Nephron (organoid): ENCODE measurements around the gene TTLL11.

ENCODE experiments used
- H3K27ac Mint-ChIP-seq, 3 experiments: 2 replicates each; pipeline ENCODE4 v1.8.0; 2020; ENCODE audit warnings: mixed read lengths in 3 of 3, mild to moderate bottlenecking in 2 of 3, moderate library complexity in 1 of 3
- H3K27me3 Mint-ChIP-seq: 2 replicates; pipeline ENCODE4 v1.8.0; 2021; ENCODE audit warnings: low read depth, mild to moderate bottlenecking, moderate library complexity, mixed read lengths
- H3K36me3 Mint-ChIP-seq: 2 replicates; pipeline ENCODE4 v1.8.0; 2020; ENCODE audit warnings: low read depth, mixed read lengths
- H3K4me1 Mint-ChIP-seq: 2 replicates; pipeline ENCODE4 v1.8.0; 2020; ENCODE audit warnings: mixed read lengths
- H3K4me3 Mint-ChIP-seq, 3 experiments: 2 replicates each; pipeline ENCODE4 v1.8.0; 2020; ENCODE audit warnings: mild to moderate bottlenecking in 3 of 3, mixed read lengths in 3 of 3, moderate library complexity in 2 of 3
- H3K9me3 Mint-ChIP-seq: 2 replicates; pipeline ENCODE4 v1.8.0; 2020; ENCODE audit warnings: mixed read lengths
- TF ChIP-seq, protein P1 (sequence below), 3 experiments: fragments of 200-600 bp; sonication (generic); IDR thresholded peaks; one replicate each; pipeline ENCODE4 v1.5.0; 2021; ENCODE audit warnings: antibody characterized with exemption in 3 of 3; ENCODE audit not compliant: unreplicated experiment in 3 of 3

The TTLL11 gene

DNA sequence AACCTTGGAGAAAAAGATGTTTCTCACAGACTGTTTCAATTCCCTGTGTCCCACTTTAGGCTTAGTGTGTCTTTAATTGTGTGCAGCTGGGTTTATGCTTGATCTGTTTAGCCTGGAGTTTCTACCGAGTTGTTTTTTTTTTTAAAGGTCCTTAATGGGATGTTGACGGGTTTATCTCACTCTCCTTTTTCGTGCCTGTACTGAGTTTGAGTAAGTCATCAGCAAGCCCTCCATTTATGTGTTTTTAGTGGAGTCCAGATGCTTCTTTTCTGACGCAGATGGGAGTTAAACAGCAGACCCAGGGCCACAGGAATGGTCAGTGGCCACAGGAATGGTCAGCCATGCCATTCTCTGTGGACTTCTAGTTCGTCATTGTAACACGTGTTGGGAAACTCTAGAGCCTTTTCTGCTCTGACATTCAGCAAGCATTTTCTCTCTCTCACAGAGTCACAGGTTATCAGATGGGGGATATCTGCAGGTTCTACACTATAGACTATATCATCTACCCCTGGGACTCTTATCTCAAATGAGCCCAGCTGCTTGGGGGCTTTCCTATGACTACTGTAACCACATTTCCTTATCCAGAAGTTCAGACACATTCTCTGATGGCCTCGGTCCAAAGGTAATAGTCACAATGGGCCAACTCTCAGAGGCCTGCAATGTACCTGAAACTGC, 190.5 kb downstream of the TTLL11 start:
- Mint-ChIP-seq H3K4me3 (no peak overlapping the region), H3K27me3 (no peaks in the 10 kb centered on the region), H3K4me1 (peaks cover 9% of the 10 kb centered on the region), H3K9me3 (peaks cover 11% of the 10 kb centered on the region), H3K27ac (peak overlapping the region; percentile 23 to 64 (median 24)), H3K36me3 (peaks cover 3% of the 10 kb centered on the region)
- TF ChIP-seq, protein P1, sequence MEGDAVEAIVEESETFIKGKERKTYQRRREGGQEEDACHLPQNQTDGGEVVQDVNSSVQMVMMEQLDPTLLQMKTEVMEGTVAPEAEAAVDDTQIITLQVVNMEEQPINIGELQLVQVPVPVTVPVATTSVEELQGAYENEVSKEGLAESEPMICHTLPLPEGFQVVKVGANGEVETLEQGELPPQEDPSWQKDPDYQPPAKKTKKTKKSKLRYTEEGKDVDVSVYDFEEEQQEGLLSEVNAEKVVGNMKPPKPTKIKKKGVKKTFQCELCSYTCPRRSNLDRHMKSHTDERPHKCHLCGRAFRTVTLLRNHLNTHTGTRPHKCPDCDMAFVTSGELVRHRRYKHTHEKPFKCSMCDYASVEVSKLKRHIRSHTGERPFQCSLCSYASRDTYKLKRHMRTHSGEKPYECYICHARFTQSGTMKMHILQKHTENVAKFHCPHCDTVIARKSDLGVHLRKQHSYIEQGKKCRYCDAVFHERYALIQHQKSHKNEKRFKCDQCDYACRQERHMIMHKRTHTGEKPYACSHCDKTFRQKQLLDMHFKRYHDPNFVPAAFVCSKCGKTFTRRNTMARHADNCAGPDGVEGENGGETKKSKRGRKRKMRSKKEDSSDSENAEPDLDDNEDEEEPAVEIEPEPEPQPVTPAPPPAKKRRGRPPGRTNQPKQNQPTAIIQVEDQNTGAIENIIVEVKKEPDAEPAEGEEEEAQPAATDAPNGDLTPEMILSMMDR (IDR thresholded peaks at IDR 0.05; ENCODE audit: unreplicated experiment in 3 of 3): no peak

DNA sequence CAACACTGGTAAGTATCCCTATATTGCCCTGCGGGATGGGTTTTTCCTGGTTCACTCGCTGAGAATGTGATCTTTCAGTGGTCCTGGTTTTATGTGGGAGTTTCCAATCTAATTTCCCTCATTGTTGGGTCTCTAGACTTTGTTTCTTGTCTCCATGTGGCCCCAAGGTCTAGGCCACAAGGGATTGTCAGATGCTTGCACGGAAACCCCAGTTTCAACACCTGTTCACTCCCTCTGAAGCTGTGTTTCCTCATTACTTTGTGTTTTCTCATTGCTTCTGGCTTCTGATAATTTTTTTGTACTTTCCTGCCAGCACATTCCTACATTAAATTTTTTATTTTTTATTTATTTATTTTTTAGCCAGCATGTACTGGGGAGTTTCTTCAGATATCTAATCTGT, 191.5 kb downstream of the TTLL11 start:
- no peak overlapping the region for H3K27ac Mint-ChIP-seq
- peaks cover 11% of the 10 kb centered on the region for H3K9me3 Mint-ChIP-seq
- H3K27me3 Mint-ChIP-seq: no peaks in the 10 kb centered on the region
- peaks cover 9% of the 10 kb centered on the region for H3K4me1 Mint-ChIP-seq
- TF ChIP-seq, protein P1 (IDR thresholded peaks at IDR 0.05; ENCODE audit: unreplicated experiment in 3 of 3): no peak
- no peak overlapping the region for H3K4me3 Mint-ChIP-seq
- peaks cover 3% of the 10 kb centered on the region for H3K36me3 Mint-ChIP-seq

DNA sequence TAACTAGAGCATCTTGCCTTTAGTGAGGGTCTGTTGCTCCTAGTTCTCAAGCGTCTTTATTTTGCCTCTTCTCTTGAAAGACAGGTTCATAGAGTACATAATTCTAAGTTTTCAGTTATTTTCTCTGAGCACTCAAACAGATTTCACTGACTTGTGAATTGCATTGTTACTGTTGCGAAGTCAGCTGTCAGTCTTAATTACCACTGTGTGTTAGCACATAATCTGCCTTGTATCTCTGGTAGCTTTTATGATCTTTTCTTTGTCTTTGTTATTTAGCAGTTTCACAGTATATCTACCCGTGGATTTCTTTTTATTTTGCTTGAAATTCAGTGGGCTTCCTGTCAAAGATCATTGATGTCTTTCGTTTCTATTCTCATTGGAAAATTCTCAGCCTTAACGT, 192.9 kb downstream of the TTLL11 start:
- TF ChIP-seq, protein P1 (IDR thresholded peaks at IDR 0.05; ENCODE audit: unreplicated experiment in 3 of 3): no peak
- H3K27me3 Mint-ChIP-seq: no peaks in the 10 kb centered on the region
- peaks cover 9% of the 10 kb centered on the region for H3K4me1 Mint-ChIP-seq
- H3K9me3 Mint-ChIP-seq: peaks cover 11% of the 10 kb centered on the region
- H3K4me3 Mint-ChIP-seq: no peak overlapping the region
- H3K36me3 Mint-ChIP-seq: peaks cover 3% of the 10 kb centered on the region
- H3K27ac Mint-ChIP-seq: no peak overlapping the region

DNA sequence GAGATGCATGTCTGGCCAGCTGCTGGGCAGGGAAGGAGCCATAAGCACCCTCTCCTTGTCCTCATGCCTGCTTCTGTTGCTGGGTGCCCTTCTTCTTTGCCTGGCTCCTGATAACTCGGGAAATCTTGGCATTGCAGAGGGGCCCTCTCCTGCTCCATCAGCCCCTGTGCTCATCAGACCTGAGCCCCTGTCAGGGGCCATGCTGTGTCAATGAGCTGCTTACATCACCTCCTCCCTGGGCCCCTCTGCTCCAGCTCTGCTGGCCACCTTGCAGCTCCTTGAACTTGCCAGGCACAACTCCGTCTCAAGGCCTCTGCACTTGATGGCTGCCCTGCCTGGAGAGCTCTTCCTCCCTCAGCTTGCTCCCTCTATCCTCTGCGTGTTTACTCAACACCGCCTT, 194.3 kb downstream of the TTLL11 start:
- Mint-ChIP-seq H3K27me3 (no peaks in the 10 kb centered on the region), H3K4me3 (no peak overlapping the region), H3K4me1 (peaks cover 9% of the 10 kb centered on the region), H3K27ac (peak overlapping the region in 1 of 3 experiments; percentile 8), H3K36me3 (peaks cover 3% of the 10 kb centered on the region), H3K9me3 (peaks cover 11% of the 10 kb centered on the region)
- TF ChIP-seq, protein P1 (IDR thresholded peaks at IDR 0.05; ENCODE audit: unreplicated experiment in 3 of 3): no peak

DNA sequence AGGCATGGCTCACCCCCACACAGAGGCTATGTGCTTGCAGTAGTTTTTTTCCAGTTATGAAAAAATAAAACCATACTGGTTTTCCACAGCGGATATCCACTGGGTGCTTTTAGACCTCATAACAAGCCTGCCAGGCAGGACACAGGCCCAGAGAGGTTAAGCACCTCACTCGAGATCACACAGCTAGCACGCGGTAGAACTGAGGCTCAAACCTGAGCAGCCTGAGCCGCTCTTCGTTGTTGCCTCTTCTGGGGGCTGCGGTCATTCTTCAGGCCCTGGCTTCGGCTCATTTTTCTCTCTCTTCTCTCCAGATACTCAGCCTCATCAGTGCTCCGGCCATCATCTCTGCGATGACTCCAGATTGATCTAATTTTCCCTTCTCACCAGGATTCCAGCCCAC, 196.0 kb downstream of the TTLL11 start:
- H3K27me3 Mint-ChIP-seq: no peaks in the 10 kb centered on the region
- no peak overlapping the region for H3K4me3 Mint-ChIP-seq
- H3K4me1 Mint-ChIP-seq: peaks cover 1% of the 10 kb centered on the region
- TF ChIP-seq, protein P1 (IDR thresholded peaks at IDR 0.05; ENCODE audit: unreplicated experiment in 3 of 3): no peak
- peaks cover 9% of the 10 kb centered on the region for H3K9me3 Mint-ChIP-seq
- H3K36me3 Mint-ChIP-seq: peaks cover 3% of the 10 kb centered on the region
- no peak overlapping the region for H3K27ac Mint-ChIP-seq

DNA sequence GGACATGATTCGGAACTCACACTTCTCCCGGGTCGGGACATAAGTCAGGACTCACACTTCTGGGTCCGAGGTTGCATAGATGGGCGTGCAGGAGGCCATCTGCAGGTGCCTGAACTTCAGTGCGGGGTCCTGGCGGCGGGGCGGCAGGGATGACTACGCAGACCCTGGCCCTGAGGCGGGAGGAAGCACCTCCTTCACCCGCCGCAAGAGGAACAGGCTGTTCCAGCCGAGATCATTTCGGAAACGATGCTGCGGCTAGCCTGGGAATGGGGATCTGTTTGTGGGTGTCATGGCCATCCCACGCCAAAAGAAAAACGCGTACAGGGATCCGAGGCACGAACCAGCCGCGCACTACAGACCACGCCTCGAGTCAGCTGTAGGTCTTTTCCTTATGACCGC, 196.6 kb downstream of the TTLL11 start:
- H3K27me3 Mint-ChIP-seq: no peaks in the 10 kb centered on the region
- H3K4me3 Mint-ChIP-seq: no peak overlapping the region
- H3K27ac Mint-ChIP-seq: no peak overlapping the region
- H3K36me3 Mint-ChIP-seq: peaks cover 3% of the 10 kb centered on the region
- peaks cover under 1% of the 10 kb centered on the region for H3K4me1 Mint-ChIP-seq
- TF ChIP-seq, protein P1 (IDR thresholded peaks at IDR 0.05; ENCODE audit: unreplicated experiment in 3 of 3): no peak
- H3K9me3 Mint-ChIP-seq: peaks cover 8% of the 10 kb centered on the region
